Keratinocyte (primary cell): Measurements from ENCODE around the gene BRSK2.

Source experiments
- CTCF ChIP-seq, 3 experiments: IDR thresholded peaks in 1 of 3; conservative IDR thresholded peaks in 1 of 3; optimal IDR thresholded peaks in 1 of 3; 2 replicates in 2 of 3; 3 replicates in 1 of 3; pipeline versions ENCODE3 to v1.5.1; 2011; ENCODE audit warnings: low read length in 3 of 3, mild to moderate bottlenecking in 3 of 3, moderate library complexity in 2 of 3, control low read depth in 1 of 3, inconsistent platforms in 1 of 3; ENCODE audit not compliant: insufficient read depth in 2 of 3; ENCODE audit errors: extremely low read depth in 1 of 3
- EZH2 ChIP-seq: IDR thresholded peaks from one replicate; pipeline ENCODE4 v1.6.1; 2012; ENCODE audit warnings: inconsistent platforms, mild to moderate bottlenecking, low read length, moderate library complexity

GRCh38 chr11:1511937-1512496, 122.3 kb downstream of the BRSK2 start:
- TF ChIP-seq CTCF (optimal IDR thresholded peaks at IDR 0.05 in 1 of 3, IDR thresholded peaks at IDR 0.05 in 1 of 3, conservative IDR thresholded peaks at IDR 0.05 in 1 of 3; ENCODE audit: extremely low read depth in 1 of 3, insufficient read depth in 2 of 3, low read length in 3 of 3) (no peak), EZH2 (no peak)
